ENCODE results near the gene TAX1BP1. TPM values are rescaled to one million over a fixed set of nuclear protein-coding genes. Genes with fewer than 3 reads are reported as not detected.
"Not testable (repeated sequence)": the region's sequence is repeated elsewhere in the genome, so short reads cannot be mapped to it uniquely, and the experiment has no call there.

The TAX1BP1 gene
- total RNA-seq, 4 donors from 2014 or later = 65.0 to 77.0 (median 72.3) TPM

GRCh38 chr7:27737178-27737577 is 2.8 kb upstream of the TAX1BP1 start:
- no peak for TF ChIP-seq CTCF (IDR thresholded peaks at IDR 0.05)
- ATAC-seq (ENCODE audit: low FRiP score) (no peak), DNase-seq (ENCODE audit: low spot score) (no peak)

DNA sequence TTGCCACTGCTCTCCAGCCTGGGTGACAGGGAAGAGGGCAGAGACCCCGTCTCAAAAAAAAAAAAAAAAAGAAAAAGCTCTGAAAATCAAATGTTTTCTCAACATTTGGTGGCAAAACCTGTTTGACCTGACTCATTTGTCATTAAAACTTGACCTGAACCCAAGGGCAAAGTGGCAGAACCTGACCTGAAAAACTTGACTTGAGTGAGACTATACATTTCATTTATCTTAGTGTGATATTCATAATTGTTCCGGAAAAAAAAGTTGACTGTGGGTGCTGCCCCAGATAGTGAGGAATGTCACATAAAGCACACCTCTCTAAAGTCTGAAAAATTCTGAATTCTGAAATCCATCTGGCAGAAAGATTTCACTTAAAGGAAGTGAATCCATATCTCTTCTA is 2.3 kb upstream of the TAX1BP1 start:
- ATAC-seq (ENCODE audit: low FRiP score) (no peak), DNase-seq (ENCODE audit: low spot score) (no peak)
- no peak for TF ChIP-seq CTCF (IDR thresholded peaks at IDR 0.05)

DNA sequence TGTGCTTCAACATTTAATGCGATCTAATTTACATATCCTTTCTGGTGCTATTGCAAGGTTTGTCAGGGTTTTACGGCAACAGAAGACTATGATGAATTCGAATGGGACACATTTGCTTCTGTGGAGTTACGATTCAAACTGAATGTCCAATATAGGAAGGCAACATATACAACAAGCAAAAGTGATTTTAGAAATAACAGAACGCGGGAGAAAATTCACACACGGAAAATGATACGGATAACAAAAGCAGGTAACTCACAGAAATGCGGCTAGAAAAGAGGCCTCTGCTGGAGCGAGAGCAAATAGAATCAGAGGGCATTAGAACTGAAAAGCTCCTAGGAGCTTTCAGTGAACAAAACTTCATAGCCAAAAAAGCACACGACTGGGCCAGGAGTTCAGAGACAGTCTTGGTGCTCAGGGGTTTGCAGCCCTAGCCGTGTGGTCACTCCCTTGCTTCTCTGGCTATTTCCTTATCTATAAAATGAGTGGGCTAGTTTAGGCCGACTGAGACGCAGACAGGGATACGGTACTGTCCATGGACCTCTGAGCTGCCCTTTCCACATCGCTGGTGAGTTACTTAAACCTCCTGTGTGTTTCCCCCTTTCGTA is 557 bp upstream of the TAX1BP1 start:
- ATAC-seq (ENCODE audit: low FRiP score) = peak; percentile 80
- TF ChIP-seq CTCF (IDR thresholded peaks at IDR 0.05) = no peak
- DNase-seq (ENCODE audit: low spot score) = no peak

DNA sequence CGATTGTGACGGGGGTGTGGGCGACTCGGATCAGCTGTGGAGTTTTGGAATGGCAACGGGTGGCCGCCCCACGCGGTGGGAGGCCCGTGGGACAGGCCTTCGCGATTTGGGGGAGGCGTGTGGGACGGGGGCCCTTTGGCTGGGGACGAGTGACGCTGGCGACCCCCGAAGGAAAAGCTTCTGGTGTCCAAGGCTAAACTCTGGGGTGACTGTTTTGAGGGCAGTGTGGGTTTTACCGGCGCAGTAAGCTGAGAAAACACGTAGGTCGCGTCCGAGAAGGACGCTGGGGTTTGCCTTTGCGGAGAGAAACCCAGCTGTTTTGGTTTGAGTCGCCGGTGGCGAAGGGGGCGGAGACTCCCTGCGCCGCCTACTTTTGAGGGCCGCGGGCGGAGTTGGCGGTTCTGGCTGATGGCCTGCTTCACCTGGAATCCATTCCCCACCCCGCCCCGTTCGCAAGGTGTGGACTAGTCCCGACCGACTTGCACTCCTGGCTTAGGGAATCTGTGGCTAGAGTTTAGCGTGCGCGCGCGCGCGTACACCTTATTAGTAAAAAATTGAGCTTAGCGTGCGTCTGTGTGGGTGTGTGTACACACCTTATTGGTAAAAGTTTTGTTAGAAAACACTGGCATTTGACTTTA is 606 bp downstream of the TAX1BP1 start:
- peak; percentile 76 for ATAC-seq (ENCODE audit: low FRiP score)
- no peak for TF ChIP-seq CTCF (IDR thresholded peaks at IDR 0.05)
- peak; percentile 70 for DNase-seq (ENCODE audit: low spot score)

DNA sequence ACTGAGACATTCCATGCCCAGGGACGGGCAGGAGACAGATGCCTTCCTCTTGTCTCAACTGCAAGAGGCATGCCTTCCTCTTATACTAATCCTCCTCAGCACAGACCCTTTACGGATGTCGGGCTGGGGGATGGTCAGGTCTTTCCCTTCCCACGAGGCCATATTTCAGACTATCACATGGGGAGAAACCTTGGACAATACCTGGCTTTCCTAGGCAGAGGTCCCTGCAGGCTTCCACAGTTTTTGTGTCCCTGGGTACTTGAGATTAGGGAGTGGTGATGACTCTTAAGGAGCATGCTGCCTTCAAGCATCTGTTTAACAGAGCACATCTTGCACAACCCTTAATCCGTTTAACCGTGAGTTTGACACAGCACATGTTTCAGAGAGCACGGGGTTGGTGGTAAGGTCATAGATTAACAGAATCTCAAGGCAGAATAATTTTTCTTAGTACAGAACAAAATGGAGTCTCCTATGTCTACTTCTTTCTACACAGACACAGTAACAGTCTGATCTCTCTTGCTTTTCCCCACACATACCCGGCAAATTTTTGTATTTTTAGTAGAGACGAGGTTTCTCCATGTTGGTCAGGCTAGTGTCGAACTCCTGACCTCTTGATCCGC is 2.2 kb downstream of the TAX1BP1 start:
- DNase-seq (ENCODE audit: low spot score); ATAC-seq (ENCODE audit: low FRiP score): not testable (repeated sequence)

GRCh38 chr7:27745064-27745583 is 5.2 kb downstream of the TAX1BP1 start:
- DNase-seq (ENCODE audit: low spot score) = no peak
- peak; percentile 48 for ATAC-seq (ENCODE audit: low FRiP score)
- TF ChIP-seq CTCF (IDR thresholded peaks at IDR 0.05) = no peak

GRCh38 chr7:27746486-27746885 is 6.5 kb downstream of the TAX1BP1 start:
- DNase-seq (ENCODE audit: low spot score) (no peak), ATAC-seq (ENCODE audit: low FRiP score) (no peak)
- TF ChIP-seq CTCF (IDR thresholded peaks at IDR 0.05) = no peak
